ENCODE data around the gene TM4SF20. TPM values are rescaled to one million over a fixed set of nuclear protein-coding genes. Genes with fewer than 3 reads are reported as not detected.
"Not testable (repeated sequence)": the region's sequence is repeated elsewhere in the genome, so short reads cannot be mapped to it uniquely, and the experiment has no call there.

The TM4SF20 gene
- total RNA-seq, 1 donor from 2014 or later: not detected

DNA sequence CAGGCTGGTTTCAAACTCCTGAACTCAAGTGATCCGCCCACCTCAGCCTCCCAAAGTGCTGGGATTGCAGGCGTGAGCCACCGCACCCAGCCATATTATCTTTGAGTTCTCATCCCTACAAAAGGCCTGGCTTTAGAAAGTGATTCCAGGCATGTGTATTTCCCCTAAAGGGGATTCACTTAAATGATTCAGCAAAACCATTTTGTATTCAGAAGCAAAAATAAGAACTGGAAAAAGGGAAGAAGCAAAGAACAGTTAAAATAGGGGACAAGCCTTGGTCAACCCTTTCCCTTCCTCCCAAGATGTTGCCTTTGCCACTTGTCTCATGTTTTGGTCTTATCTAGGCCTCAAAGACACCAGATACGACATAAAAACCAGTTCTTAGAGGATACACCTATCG lies 10.5 kb downstream of the TM4SF20 start:
- intact Hi-C loops (cut with micrococcal nuclease): no loop called here

DNA sequence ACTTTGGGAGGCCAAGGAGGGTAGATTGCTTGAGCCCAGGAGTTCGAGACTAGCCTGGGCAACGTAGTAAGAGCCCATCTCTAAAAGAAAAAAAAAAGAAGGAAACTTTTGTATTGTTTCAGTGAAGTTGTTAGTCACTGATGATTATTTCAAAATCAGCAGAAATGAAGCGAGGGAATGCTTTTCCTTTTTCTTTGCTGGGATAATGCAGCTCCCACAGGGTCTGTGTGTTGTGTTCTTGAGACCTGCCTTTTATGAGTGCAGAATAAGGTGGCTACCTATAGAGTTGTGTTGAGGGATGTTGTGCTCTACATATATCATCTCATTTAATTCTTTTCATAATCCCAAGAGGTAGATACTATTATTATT lies 11.7 kb downstream of the TM4SF20 start:
- intact Hi-C loops (cut with micrococcal nuclease): no loop called here

DNA sequence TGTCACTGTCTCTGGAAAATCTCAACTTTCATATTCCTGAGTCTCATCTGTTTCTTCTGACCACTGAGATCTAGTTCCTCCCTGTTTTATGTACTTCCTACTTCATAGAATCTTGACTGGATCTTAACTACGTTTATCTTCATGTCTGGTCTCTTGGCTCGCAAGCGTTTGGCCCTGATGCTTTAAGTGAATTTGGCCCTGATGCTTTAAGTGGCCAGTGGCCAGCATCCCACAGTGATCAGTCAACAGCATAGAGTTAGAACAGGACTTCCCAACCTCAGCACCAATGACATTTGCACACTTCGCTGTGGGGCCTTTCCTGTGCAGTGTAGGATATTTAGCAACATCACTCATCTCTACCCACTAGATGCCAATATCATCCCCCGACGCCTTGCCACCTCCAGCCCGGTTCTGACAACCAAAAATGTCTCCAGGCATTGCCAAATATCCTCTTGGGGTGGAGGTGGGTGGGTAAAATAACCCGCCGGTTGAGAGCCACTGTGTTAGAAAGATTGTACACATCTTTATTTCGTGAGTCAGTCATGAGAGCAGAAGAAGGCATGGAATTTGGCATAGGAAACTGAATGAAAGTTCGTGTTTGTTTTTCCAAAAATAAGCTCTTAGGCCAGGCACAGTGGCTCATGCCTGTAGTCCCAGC lies 12.2 kb downstream of the TM4SF20 start:
- intact Hi-C loops (cut with micrococcal nuclease): no loop called here

DNA sequence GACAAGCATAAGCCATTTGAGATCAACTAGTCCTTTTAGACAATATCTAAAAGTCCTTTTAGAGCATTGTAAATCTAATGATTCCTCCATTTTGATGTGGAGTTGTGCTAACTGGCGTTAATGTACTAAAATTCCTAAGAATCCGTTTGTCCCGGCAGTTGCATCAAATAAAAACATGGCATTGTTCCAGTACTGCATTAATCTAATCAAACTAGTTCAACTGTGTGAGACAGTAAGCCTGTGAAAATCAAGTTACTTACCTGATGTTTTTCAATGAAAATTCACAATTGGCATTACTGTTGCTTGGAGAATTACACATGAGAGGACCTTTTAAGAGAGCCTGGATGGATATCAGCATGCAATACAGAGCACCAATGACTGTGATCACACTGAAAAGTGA lies 13.3 kb downstream of the TM4SF20 start:
- intact Hi-C loops (cut with micrococcal nuclease): no loop called here

DNA sequence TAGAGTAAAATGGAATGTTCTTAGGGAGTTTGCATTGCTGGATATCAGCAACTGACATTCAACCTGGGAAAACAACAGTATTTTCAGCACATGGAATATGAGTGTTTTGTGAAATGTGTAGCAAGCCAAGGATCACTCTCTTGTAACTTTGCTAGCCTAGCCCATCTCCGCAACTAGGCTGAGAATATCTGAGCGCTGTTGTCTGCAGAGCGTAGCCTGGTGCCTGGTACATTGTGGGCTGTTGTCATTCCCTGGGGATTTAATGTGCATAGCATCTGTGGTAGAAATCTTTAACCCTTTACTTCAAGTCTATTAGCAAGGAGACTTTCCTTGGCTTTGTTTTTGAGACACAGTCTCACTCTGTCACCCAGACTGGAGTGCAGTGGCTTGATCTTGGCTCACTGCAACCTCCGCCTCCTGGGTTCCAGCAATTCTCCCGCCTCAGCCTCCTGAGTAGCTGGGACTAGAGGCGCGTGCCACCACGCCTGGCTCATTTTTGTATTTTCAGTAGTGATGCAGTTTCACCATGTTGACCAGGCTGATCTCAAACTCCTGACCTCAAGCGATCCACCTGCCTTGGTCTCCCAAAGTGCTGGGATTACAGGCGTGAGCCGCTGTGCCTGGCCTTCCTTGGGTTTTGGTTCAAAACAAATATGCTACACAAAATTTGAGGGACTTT lies 14.4 kb downstream of the TM4SF20 start:
- intact Hi-C loops (cut with micrococcal nuclease): not testable (repeated sequence)

DNA sequence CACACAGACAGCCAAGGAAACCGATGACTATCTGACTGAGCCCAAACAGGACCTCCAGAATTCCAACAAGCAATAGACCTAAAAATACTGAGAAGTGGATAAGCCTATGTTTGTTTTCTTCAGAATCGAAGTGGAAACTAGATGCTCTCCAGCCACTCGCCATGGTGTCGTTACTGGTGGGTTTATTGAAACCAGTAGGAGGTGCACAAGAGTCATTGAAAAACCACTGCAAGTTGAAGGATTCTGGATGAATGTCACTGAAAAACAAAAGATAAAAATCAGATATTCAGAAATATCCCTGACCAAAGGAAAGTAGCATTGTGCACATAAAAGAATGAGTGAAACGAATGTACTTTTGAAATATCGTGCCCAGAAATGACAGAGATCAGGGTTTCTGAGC lies 15.3 kb downstream of the TM4SF20 start:
- intact Hi-C loops (cut with micrococcal nuclease): no loop called here

DNA sequence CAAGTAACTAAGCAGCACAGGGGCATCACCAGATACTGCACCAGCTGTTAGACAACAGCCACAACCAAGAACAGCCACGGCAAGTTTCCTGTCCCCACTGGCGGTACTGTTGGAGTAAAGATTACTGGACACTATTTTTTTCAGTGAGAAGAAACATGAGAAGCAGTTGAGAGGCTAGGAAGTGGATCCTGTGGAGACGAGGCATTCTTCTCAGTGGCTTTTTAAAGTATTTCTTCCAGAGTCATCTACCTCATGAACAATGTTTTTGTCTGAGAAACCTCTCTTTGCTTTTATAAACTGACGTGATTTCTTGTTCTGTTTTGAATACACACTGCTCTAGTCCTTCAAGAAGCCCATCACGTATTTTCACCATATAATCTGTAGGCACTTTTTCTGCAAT lies 18.8 kb downstream of the TM4SF20 start:
- intact Hi-C loops (cut with micrococcal nuclease): no loop called here

DNA sequence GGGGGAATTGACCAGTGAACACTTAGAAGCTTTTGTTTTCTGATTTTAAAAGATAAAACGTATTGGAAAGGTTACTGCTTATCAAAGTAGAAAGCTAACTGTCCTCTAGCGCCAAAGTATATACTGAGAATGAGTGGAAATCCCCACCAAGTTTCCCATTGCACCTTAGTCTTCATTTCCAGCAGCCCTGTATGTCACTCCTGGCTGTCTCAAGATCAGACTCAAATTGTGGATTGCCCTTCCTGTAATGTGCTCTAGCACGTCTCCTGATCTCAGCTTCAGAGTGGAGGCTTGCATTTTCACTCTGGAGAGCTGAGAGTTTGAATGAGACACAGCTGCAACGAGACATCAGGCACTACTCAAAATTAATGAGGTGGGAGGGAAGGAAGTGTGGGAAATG lies 27.5 kb downstream of the TM4SF20 start:
- intact Hi-C loops (cut with micrococcal nuclease): no loop called here

DNA sequence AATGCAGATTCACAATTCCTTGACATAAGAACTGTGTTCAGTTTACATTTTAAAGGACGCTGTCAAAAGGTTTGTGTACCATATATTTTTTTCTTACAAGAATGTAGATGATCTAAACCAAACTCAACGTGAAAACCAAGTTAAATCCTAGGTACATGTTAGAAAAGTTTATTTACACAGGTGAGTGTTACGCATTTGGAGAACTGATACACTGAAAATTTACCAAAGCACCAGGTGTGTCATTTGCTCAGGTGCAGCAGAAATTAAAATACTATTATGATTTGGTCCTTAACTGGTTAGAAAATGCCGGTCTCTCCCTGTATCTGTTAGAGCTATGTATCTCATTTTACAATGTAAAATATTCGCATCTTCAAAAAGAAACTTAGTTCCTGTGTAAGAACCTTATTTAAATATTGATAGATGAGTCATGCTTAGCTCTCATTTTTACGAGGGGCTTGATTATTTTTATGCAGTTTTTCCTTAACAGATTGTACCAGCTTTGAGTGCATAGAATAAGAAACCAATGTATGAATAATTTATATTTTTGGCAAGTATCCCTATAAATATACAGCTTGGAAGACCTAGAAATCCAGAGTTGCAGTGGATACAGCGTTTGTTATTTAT lies 29.0 kb downstream of the TM4SF20 start:
- intact Hi-C loops (cut with micrococcal nuclease): no loop called here

DNA sequence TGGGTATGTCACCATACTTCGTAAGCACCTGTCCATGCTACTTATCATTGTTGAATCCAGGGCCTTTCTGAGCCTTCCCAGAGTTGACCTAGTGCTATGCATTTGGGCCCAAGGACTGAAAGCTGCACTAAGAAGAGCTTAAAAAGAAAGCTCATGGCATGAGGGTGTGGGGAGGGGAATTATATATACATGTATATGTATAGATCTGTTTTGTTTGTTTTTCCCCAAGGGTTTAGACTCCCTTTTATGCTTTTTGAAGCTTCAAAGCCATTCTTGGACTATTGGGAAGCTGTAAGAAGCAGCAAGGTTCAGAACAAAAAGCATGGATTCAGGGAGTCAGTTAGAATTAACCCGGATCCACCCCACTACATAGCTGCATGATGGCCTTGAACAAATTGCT lies 30.8 kb downstream of the TM4SF20 start:
- intact Hi-C loops (cut with micrococcal nuclease): no loop called here

DNA sequence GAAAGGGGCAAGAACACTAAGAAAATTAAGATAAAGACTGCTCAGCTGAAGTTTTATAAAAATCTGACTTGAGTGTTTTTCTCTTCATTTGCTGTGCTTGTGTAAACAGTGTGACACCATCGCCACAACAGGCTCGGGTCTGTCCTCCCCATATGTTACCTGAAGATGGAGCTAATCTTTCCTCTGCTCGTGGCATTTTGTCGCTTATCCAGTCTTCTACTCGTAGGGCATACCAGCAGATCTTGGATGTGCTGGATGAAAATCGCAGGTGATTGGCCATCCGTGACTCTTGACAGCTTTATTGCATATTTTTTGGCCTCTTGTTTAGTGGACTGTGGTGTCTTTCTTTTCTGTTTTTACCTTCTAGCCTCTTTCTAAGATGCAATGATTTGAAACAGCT lies 32.0 kb downstream of the TM4SF20 start:
- intact Hi-C loops (cut with micrococcal nuclease): no loop called here

DNA sequence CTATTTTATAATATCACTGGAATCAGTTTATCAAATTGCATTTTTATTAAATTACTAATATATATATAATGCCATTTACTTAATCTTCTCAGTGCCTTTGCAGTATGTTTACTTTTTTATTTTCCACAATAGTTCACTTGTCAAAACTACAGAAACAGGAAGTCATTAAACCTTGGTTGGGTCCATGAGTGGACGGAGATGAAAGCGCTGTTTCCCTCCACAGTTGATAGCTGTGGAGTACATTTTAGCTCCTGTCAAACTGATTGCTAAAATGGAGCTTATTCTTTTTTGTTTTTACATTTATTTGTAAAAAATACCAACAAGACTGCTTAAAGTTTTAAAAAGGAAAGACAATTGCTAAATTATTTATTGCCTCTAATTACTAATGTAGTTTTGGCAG lies 34.9 kb downstream of the TM4SF20 start:
- intact Hi-C loops (cut with micrococcal nuclease): no loop called here

DNA sequence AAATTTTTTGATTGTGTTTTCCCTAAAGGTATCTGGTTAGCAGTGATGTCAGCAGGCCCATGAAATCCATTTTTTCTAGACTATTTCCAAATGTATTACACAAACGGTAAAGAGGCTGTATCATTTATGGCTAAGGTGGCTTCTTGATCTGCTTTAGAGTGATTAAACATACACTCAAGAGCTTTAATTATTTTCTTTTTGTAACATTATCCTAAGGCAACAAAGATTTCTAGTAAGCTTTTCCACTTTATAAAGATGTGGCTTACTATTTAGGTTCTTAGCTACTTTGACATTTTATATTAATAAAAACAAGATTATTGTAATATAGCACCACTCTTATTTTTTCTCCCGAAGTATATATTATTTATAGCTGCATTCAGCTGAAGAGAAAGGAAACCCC lies 37.6 kb downstream of the TM4SF20 start:
- intact Hi-C loops (cut with micrococcal nuclease): no loop called here

DNA sequence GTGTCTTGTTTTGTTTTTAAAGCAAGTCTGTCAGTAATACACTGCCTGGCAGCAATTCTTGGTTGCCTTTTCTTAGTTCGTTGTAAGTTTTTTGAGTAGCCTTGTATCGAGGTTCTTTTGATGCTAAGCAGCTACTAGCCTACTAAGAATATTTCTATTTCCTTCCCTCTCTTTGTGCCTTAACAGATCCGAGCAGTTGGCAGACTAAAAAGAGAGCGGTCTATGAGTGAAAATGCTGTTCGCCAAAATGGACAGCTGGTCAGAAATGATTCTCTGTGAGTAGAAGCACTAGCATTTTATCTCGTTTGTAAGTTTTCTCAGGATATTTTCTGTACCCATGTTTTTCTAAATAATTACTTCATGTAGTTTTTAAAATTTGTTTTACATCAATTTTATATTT lies 39.0 kb downstream of the TM4SF20 start:
- intact Hi-C loops (cut with micrococcal nuclease): no loop called here

DNA sequence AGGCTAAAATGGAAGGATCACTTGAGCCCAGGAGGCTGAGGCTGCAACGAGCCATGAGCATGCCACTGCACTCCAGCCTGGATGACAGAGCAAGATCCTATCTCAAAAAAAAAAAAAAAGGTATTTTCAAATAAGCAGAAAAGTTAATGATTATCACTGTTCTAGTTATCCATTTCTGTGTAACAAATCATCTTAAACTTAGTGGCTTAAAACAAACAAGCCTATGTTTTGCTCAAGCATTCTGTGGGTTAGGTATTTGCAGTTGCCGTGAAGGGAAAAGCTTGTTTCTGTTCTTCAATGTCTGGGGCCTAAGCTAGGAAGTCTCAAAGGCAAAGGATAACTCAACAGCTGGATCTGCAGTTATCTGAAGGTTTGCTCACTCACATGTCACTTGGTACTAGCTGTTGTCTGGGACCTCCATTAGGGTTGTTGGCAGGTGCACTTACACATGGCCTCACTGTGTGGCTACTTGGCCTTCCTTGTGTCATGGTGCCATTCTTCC lies 40.0 kb downstream of the TM4SF20 start:
- intact Hi-C loops (cut with micrococcal nuclease): no loop called here

DNA sequence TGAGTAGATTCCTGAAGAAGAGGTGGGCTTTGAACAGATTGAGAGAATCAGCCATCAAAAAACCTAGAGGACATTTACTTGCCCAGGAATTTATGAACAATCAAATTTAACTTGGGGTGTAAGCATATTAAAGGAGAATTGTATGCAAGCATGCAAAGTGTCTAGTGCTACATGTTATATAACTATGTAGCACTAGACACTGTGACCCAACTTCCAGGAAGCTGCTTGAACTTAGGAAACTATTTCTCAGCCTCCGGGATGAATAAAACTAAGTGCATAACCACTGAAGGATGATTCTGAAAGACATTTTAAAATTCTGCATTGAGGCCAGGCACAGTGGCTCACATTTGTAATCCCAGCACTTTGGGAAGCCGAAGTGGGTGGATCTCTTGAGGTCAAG lies 41.7 kb downstream of the TM4SF20 start:
- intact Hi-C loops (cut with micrococcal nuclease): no loop called here

DNA sequence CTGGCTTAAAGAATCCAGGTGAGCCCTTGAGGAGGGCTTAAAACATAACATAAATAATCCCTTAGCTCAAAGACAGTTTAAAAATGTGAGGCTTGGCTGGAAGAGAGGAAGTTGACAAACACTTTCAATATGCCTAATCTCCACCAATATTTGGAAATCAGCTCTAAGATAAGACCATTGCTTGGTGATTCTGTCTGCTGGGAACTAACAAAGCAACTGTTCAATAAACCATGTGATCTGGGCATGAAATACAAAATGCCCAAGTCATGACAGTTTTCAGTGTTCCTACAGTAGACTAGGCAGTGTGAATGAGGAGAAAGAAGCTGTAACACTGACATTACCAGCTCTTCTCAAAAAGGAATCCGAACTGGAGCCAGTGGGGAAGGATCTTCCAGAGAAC lies 43.4 kb downstream of the TM4SF20 start:
- intact Hi-C loops (cut with micrococcal nuclease): no loop called here

DNA sequence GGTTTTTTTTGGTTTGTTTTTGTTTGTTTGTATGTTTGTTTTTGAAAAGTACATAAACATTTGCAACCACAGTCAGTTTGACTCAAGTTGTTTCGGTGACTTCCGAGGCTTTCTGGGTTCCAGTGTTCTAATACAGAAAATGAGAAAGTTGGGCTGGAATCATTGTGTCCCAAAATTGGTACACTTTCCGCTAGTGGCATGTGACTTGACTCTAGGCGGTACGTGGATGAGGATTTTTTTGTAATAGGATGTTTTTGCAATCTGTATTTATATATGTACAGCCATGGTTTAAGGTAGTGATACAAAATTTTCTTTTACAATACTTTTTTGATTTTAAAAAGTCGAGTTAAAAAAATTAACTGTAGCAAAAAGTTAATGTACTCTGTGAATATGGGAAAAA lies 52.3 kb downstream of the TM4SF20 start:
- intact Hi-C loops (cut with micrococcal nuclease): no loop called here

DNA sequence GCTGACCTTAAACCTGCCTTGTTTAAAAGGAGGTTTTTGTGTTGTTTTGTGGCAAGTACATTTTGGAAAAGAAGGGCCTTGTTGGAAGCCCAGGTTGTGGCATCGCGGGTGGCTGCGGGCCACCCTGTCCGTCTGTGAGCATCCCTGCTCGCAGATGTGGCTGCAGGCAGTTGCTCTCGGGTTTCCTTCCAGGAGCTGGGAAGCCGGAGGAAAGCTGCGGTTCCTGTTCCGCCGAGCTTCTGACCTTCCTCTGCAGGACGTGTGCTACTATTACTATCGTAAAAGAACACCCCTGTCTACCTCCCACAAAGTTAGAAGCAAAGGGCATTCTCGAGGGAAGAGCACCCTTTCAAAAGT lies 53.3 kb downstream of the TM4SF20 start:
- intact Hi-C loops (cut with micrococcal nuclease): loop anchor here (1.0 to 2.0 kb wide), 2 partner anchors 147 to 490 kb away; partner anchors contain the start of genes AGFG1 and RHBDD1

DNA sequence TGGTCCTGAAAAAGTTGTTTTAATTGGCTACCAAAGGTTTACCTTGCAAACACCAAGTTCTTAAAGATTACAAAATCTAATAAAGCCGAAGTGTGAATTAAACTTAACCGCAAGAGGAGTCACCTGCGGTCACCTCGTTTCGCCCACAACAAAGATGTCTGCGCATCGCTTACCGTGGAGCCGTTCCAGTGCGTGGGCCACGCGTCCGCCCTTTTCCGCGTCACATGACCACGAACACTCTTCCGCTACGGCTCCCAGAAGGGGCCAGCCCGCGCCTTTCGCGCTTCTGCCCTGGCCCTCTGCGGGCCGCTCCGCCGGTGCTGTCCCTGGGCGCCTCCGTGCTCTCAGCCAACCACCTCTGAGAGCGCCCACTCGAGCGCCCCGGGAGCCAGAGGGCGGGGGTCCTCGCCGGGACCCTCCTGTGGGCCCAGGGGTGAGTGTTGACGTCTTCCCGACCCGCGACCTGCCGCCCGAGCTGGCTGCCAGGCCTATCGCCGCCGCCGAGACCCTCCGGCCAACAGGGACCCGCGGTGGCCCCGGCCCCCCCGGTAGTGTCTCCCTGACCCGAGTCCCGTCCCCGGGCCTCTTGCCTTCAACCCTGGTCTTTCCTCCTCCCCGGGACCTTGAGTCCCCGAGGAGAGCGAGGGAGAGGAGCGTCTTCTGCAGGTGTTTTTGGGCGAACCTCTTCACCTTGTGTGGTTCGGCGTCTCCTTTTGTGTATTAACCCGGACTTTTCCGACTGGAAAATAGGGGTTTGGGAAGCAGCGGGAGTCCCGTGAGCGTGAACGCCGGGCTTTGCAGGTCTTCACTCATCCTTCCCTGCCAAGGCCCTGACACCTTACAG lies 53.9 kb downstream of the TM4SF20 start, which contains the start of gene MFF:
MFF (plus strand) TSS at position 257 of the 844 bp plus-strand sequence. CDS start 5,415 bp downstream, outside the sequence.
- intact Hi-C loops (cut with micrococcal nuclease): loop anchor here (1.0 to 2.0 kb wide), 2 partner anchors 148 to 489 kb away; partner anchors contain the start of genes AGFG1 and RHBDD1

DNA sequence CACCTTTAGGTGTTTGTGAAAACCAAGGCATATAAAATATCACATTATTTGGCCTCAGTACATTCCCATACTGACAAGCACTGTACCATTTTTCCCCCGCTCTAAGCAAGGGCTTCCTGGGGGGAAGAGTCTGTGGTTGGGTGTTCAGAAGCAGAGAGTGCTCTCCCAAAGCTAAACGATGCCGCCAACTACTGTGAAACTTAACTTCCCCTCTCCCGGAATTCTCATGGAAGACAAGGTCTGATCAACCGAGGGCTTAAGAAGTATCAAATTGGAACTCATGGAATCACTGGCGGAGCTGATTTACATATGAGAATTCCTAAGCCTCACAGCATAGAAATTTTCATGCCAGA lies 54.5 kb downstream of the TM4SF20 start:
- intact Hi-C loops (cut with micrococcal nuclease): loop anchor here (2.0 kb wide), 1 partner anchor 148 kb away; the partner anchor contains the start of gene AGFG1

Data from T-helper 2 cell treated with Interferon-gamma antibody and Interleukin-4, amounts not matched to agents 100 ng/mL and 5 ng/mL, for 36 hours (primary cell).